HL-60 (cell line): Measurements from ENCODE around the gene DCXR.
A peak's percentile ranks its signal among the peaks of the same experiment; 100 is the strongest.

Experiments
- DNase-seq, 2 experiments: peaks; one replicate each; pipeline ENCODE4 v3.0.0-alpha.2; 2010 to 2020; ENCODE audit warnings: low read depth in 1 of 2, low spot score in 1 of 2
- H3K27ac ChIP-seq: fragments of 250-450 bp; sonication (Bioruptor Pico); replicated peaks from 2 replicates; pipeline ENCODE4 v1.5.1; 2020; ENCODE audit warnings: mild to moderate bottlenecking, moderate library complexity
- H3K27me3 ChIP-seq: fragments of 250-450 bp; sonication (Bioruptor Pico); 2 replicates; pipeline ENCODE4 v1.5.1; 2021; ENCODE audit warnings: mild to moderate bottlenecking, moderate library complexity; ENCODE audit not compliant: insufficient read depth, poor library complexity, severe bottlenecking
- H3K4me3 ChIP-seq: replicated peaks from 2 replicates; pipeline ENCODE4 v1.5.1; 2011; ENCODE audit warnings: mild to moderate bottlenecking, control low read depth, low read length; ENCODE audit not compliant: insufficient read depth
- CTCF ChIP-seq: IDR thresholded peaks from one replicate; pipeline ENCODE4 v1.5.1; 2011; ENCODE audit warnings: low read length, control low read depth, inconsistent platforms; ENCODE audit not compliant: insufficient read depth
- GABPA ChIP-seq: IDR thresholded peaks from 2 replicates; pipeline ENCODE4 v1.6.1; 2012; ENCODE audit warnings: low read depth
- POLR2AphosphoS5 ChIP-seq: IDR thresholded peaks from 2 replicates; pipeline ENCODE4 v1.6.1; 2012; ENCODE audit warnings: low read depth
- REST ChIP-seq: IDR thresholded peaks from 2 replicates; pipeline ENCODE4 v1.6.1; 2012; ENCODE audit warnings: low read depth; ENCODE audit not compliant: insufficient replicate concordance
- SPI1 ChIP-seq: IDR thresholded peaks from 2 replicates; pipeline ENCODE4 v1.6.1; 2012; ENCODE audit warnings: low read depth, mild to moderate bottlenecking, borderline replicate concordance

The DCXR gene

GRCh38 chr17:82024859-82025258, 12.6 kb downstream of the DCXR start:
- no peak overlapping the region for H3K4me3 ChIP-seq
- H3K27ac ChIP-seq: no peak overlapping the region
- DNase-seq: no peak

GRCh38 chr17:82023447-82024241, 13.9 kb downstream of the DCXR start:
- peak; percentile 54 to 73 for DNase-seq
- peak overlapping the region; percentile 85 for H3K4me3 ChIP-seq
- H3K27ac ChIP-seq: peak overlapping the region; percentile 76
- no peaks in the 10 kb centered on the region for H3K27me3 ChIP-seq
- TF ChIP-seq SPI1 (peak; percentile 22; the same call in 1 of the 2 replicates), GABPA (no peak)

More at GRCh38 chr17:82024859-82025258, 12.6 kb downstream of the DCXR start:
- no peaks in the 10 kb centered on the region for H3K27me3 ChIP-seq
- no peak for TF ChIP-seq POLR2AphosphoS5
- no peak for TF ChIP-seq SPI1
- TF ChIP-seq REST: no peak
- no peak for TF ChIP-seq GABPA
- TF ChIP-seq CTCF: no peak

GRCh38 chr17:82022981-82023446, 14.5 kb downstream of the DCXR start, which contains the start of gene LRRC45:
TSS of gene LRRC45 (plus strand) at chr17:82023305. CDS start at chr17:82023644, 339 bp downstream.
- Histone ChIP-seq H3K27me3 (no peaks in the 10 kb centered on the region), H3K4me3 (peak within 1 kb of the TSS; percentile 85), H3K27ac (peak within 1 kb of the TSS; percentile 88)
- DNase-seq: peak; percentile 99 to 100
- TF ChIP-seq GABPA (no peak; the same call in 1 of the 2 replicates), REST (no peak), CTCF (no peak), SPI1 (no peak; the same call in 1 of the 2 replicates), POLR2AphosphoS5 (no peak)

GRCh38 chr17:82022310-82022980, 15.1 kb downstream of the DCXR start, which contains the start of gene CENPX:
TSS of gene CENPX (minus strand) at chr17:82022878. CDS start at chr17:82022861, 17 bp downstream.
- peak within 1 kb of the TSS; percentile 85 for H3K4me3 ChIP-seq
- peak within 1 kb of the TSS; percentile 88 for H3K27ac ChIP-seq
- TF ChIP-seq GABPA (peak; percentile 36), REST (no peak), POLR2AphosphoS5 (peak; percentile 33; the same call in 1 of the 2 replicates)
- DNase-seq: no peak
- H3K27me3 ChIP-seq: no peaks in the 10 kb centered on the region
